Activated CD4-positive, alpha-beta T cell treated with anti-CD3 and anti-CD28 coated beads, Interleukin-2, Interleukin-4, amounts not matched to agents 100 ng/mL and 50 ng/mL, durations not matched to agents 16 hours and 8 hours (primary cell): ENCODE data around the gene FOXJ2.
"Not testable (repeated sequence)": the region's sequence is repeated elsewhere in the genome, so short reads cannot be mapped to it uniquely, and the experiment has no call there.

Source experiments
- DNase-seq: peaks from one replicate; pipeline ENCODE4 v3.0.0-alpha.2; 2020; ENCODE audit warnings: low spot score

Gene FOXJ2

GRCh38 chr12:8032242-8033152 lies at the start of gene FOXJ2:
Gene FOXJ2, plus strand, starts transcription at chr12:8032716. Its CDS starts 7,117 bp downstream, at chr12:8039833.
- peak; percentile 74 for DNase-seq

GRCh38 chr12:7983019-7983418 lies 49.5 kb upstream of the FOXJ2 start:
- DNase-seq: not testable (repeated sequence)

- DNase-seq: not testable (repeated sequence)
Observed at GRCh38 chr12:7983460-7983859, 49.1 kb upstream of the FOXJ2 start.

- DNase-seq: no peak
Observed at GRCh38 chr12:7984900-7985299, 47.6 kb upstream of the FOXJ2 start.

GRCh38 chr12:7985802-7986418 lies 46.6 kb upstream of the FOXJ2 start:
- no peak for DNase-seq

GRCh38 chr12:7989827-7990491 lies 42.6 kb upstream of the FOXJ2 start:
- peak; percentile 96 for DNase-seq

GRCh38 chr12:7991535-7991934 lies 41.0 kb upstream of the FOXJ2 start:
- no peak for DNase-seq

GRCh38 chr12:7994731-7995205 lies 37.7 kb upstream of the FOXJ2 start:
- DNase-seq: no peak

- peak; percentile 87 for DNase-seq
Observed at GRCh38 chr12:7995266-7995963, 37.1 kb upstream of the FOXJ2 start.

- DNase-seq: peak; percentile 52
Observed at GRCh38 chr12:8000827-8001226, 31.7 kb upstream of the FOXJ2 start.

GRCh38 chr12:8001496-8001895 lies 31.0 kb upstream of the FOXJ2 start:
- not testable (repeated sequence) for DNase-seq

GRCh38 chr12:8004897-8005296 lies 27.6 kb upstream of the FOXJ2 start:
- DNase-seq: not testable (repeated sequence)

GRCh38 chr12:8011331-8011730 lies 21.2 kb upstream of the FOXJ2 start:
- no peak for DNase-seq

GRCh38 chr12:8012651-8013309 lies 19.7 kb upstream of the FOXJ2 start:
- DNase-seq: no peak

- no peak for DNase-seq
Observed at GRCh38 chr12:8014836-8015235, 17.7 kb upstream of the FOXJ2 start.

- DNase-seq: not testable (repeated sequence)
Observed at GRCh38 chr12:8018213-8018612, 14.3 kb upstream of the FOXJ2 start.

GRCh38 chr12:8018666-8019581 lies 13.6 kb upstream of the FOXJ2 start:
- no peak for DNase-seq

GRCh38 chr12:8026291-8026900 lies 6.1 kb upstream of the FOXJ2 start:
- DNase-seq: peak; percentile 99

GRCh38 chr12:8027856-8028255 lies 4.7 kb upstream of the FOXJ2 start:
- DNase-seq: no peak

GRCh38 chr12:8028267-8028666 lies 4.2 kb upstream of the FOXJ2 start:
- no peak for DNase-seq
